ENCODE results near the gene BORCS8.
"Not testable (repeated sequence)": the region's sequence is repeated elsewhere in the genome, so short reads cannot be mapped to it uniquely, and the experiment has no call there.

BORCS8 gene

GRCh38 chr19:19140476-19140875 lies 51.5 kb downstream of the BORCS8 start:
- TF ChIP-seq CTCF (conservative IDR thresholded peaks at IDR 0.05; ENCODE audit: low read depth, low read length), result no peak
- no peak overlapping the region for H3K4me3 ChIP-seq (ENCODE audit: low read depth, low read length)
- DNase-seq (ENCODE audit: low read depth), result no peak

GRCh38 chr19:19139876-19140229 lies 52.1 kb downstream of the BORCS8 start:
- DNase-seq (ENCODE audit: low read depth), result no peak
- no peak overlapping the region for H3K4me3 ChIP-seq (ENCODE audit: low read depth, low read length)
- TF ChIP-seq CTCF (conservative IDR thresholded peaks at IDR 0.05; ENCODE audit: low read depth, low read length), result no peak

GRCh38 chr19:19138109-19138981 lies 53.6 kb downstream of the BORCS8 start, which contains the start of gene TMEM161A:
TMEM161A (minus strand) TSS chr19:19138478; CDS start chr19:19138428, 50 bp downstream.
- peak within 1 kb of the TSS; percentile 91 for H3K4me3 ChIP-seq (ENCODE audit: low read depth, low read length)
- DNase-seq (ENCODE audit: low read depth), result peak; percentile 100
- TF ChIP-seq CTCF (conservative IDR thresholded peaks at IDR 0.05; ENCODE audit: low read depth, low read length), result no peak

GRCh38 chr19:19137556-19138108 lies 54.3 kb downstream of the BORCS8 start:
- H3K4me3 ChIP-seq (ENCODE audit: low read depth, low read length), result peak overlapping the region; percentile 91
- no peak for TF ChIP-seq CTCF (conservative IDR thresholded peaks at IDR 0.05; ENCODE audit: low read depth, low read length)
- DNase-seq (ENCODE audit: low read depth), result peak; percentile 12

GRCh38 chr19:19135713-19136112 lies 56.2 kb downstream of the BORCS8 start:
- not testable (repeated sequence) for H3K4me3 ChIP-seq (ENCODE audit: low read depth, low read length); DNase-seq (ENCODE audit: low read depth)

- no peak for DNase-seq (ENCODE audit: low read depth)
Observed at GRCh38 chr19:19134687-19135158, 57.2 kb downstream of the BORCS8 start.

More at GRCh38 chr19:19134687-19135158, 57.2 kb downstream of the BORCS8 start:
- TF ChIP-seq CTCF (conservative IDR thresholded peaks at IDR 0.05; ENCODE audit: low read depth, low read length), result no peak
- H3K4me3 ChIP-seq (ENCODE audit: low read depth, low read length), result no peak overlapping the region

Data from choroid plexus epithelial cell (primary cell).